Liver (tissue), 9 donors: ENCODE results near the gene CMTM5. TPM values are rescaled to one million over a fixed set of nuclear protein-coding genes. Genes with fewer than 3 reads are reported as not detected.

ENCODE experiments used
- DNase-seq: peaks from one replicate; pipeline ENCODE4 v3.0.0-alpha.2; 2017; ENCODE audit warnings: low spot score
- H3K27ac ChIP-seq, 2 donors: one replicate each; pipeline ENCODE4 v1.7.0; 2013; ENCODE audit warnings: inconsistent platforms in 2 of 2, low read length in 2 of 2, control low read depth in 1 of 2, low read depth in 1 of 2, mild to moderate bottlenecking in 1 of 2
- H3K27me3 ChIP-seq, 4 donors: one replicate each; pipeline versions ENCODE4 v1.6.1 to v1.7.0; 2013; ENCODE audit warnings: low read length in 3 of 4, inconsistent platforms in 1 of 4, mild to moderate bottlenecking in 1 of 4, moderate library complexity in 1 of 4; ENCODE audit not compliant: control insufficient read depth in 4 of 4, insufficient read depth in 4 of 4
- H3K36me3 ChIP-seq, 4 donors: one replicate each; pipeline versions ENCODE4 v1.6.1 to v1.7.0; 2013; ENCODE audit warnings: low read length in 3 of 4, mild to moderate bottlenecking in 3 of 4, low read depth in 1 of 4, moderate library complexity in 1 of 4; ENCODE audit not compliant: control insufficient read depth in 4 of 4, insufficient read depth in 3 of 4
- H3K4me1 ChIP-seq, 4 donors: one replicate each; pipeline versions ENCODE4 v1.6.1 to v1.7.0; 2013; ENCODE audit warnings: low read length in 3 of 4, mild to moderate bottlenecking in 3 of 4, moderate library complexity in 1 of 4; ENCODE audit not compliant: control insufficient read depth in 4 of 4, insufficient read depth in 4 of 4
- H3K4me3 ChIP-seq, 3 donors: one replicate each; pipeline versions ENCODE4 v1.6.1 to v1.7.0; 2013; ENCODE audit warnings: low read length in 3 of 3, control low read depth in 1 of 3, low read depth in 1 of 3, mild to moderate bottlenecking in 1 of 3
- H3K9ac ChIP-seq, 2 donors: one replicate each; pipeline ENCODE4 v1.7.0; 2013; ENCODE audit warnings: low read length in 2 of 2, mild to moderate bottlenecking in 2 of 2, moderate library complexity in 2 of 2, control low read depth in 1 of 2, low read depth in 1 of 2
- H3K9me3 ChIP-seq, 4 donors: one replicate each; pipeline versions ENCODE4 v1.6.1 to v1.7.0; 2013; ENCODE audit warnings: low read length in 3 of 4; ENCODE audit not compliant: control insufficient read depth in 4 of 4
- EGR1 ChIP-seq, 2 donors: IDR thresholded peaks; 2 replicates each; pipeline ENCODE4 v1.6.1; 2016 to 2018; ENCODE audit warnings: antibody characterized with exemption in 2 of 2, low read depth in 2 of 2
- FOXA1 ChIP-seq: IDR thresholded peaks from 2 replicates; pipeline ENCODE4 v1.6.1; 2016; ENCODE audit warnings: antibody characterized with exemption
- FOXA2 ChIP-seq: IDR thresholded peaks from 2 replicates; pipeline ENCODE4 v1.6.1; 2016; ENCODE audit warnings: antibody characterized with exemption
- HNF4G ChIP-seq: IDR thresholded peaks from 2 replicates; pipeline ENCODE4 v1.6.1; 2016; ENCODE audit warnings: antibody characterized with exemption
- NR2F2 ChIP-seq: IDR thresholded peaks from 2 replicates; pipeline ENCODE4 v1.6.1; 2016; ENCODE audit warnings: antibody characterized with exemption
- RAD21 ChIP-seq, 2 donors: IDR thresholded peaks; 2 replicates each; pipeline ENCODE4 v1.6.1; 2016; ENCODE audit warnings: antibody characterized with exemption in 2 of 2, mild to moderate bottlenecking in 2 of 2
- TAF1 ChIP-seq: conservative IDR thresholded peaks from 2 replicates; pipeline ENCODE4 v1.6.1; 2016; ENCODE audit warnings: antibody characterized with exemption, mild to moderate bottlenecking
- YY1 ChIP-seq: IDR thresholded peaks from 2 replicates; pipeline ENCODE4 v1.6.1; 2016; ENCODE audit warnings: antibody characterized with exemption, mild to moderate bottlenecking
- WGBS: extraction: QIAGEN DNeasy Blood & Tissue Kit; methylation state at CpG from one replicate; pipeline ENCODE4 v1.1.7; 2013; 5-methylcytosine and 5-hydroxymethylcytosine counted together
- polyA plus RNA-seq, 2 donors: library from polyadenylated mRNA; stranded (reverse) in 1 of 2; unstranded in 1 of 2; fragments of 200-250 nt in 1 of 2; fragments of >200 nt in 1 of 2; fragmentation: Nextera tagmentation in 1 of 2; extraction: Ambion mirVana in 1 of 2; gene quantifications; one replicate each; pipeline versions ENCODE4 v1.2.1 to v1.2.3, GENCODE V29; 2013 to 2015
- total RNA-seq, 2 donors: library from RNA; depleted of rRNA; stranded (reverse); fragments of >200 nt; gene quantifications; one replicate each; pipeline ENCODE4 v1.2.3, GENCODE V29; 2014
- TF ChIP-seq, protein P1 (sequence below): IDR thresholded peaks from 2 replicates; pipeline ENCODE4 v1.6.1; 2016; ENCODE audit warnings: antibody characterized with exemption
- TF ChIP-seq, protein P2 (sequence below): IDR thresholded peaks from 2 replicates; pipeline ENCODE4 v1.6.1; 2016; ENCODE audit warnings: antibody characterized with exemption
- TF ChIP-seq, protein P3 (sequence below): fragments of 150-350 bp; IDR thresholded peaks from 2 replicates; pipeline ENCODE4 v1.5.1; 2017; ENCODE audit warnings: improper control_type of control experiment, low read depth, low read length; ENCODE audit not compliant: missing input control
- TF ChIP-seq, protein P4 (sequence below): IDR thresholded peaks from 2 replicates; pipeline ENCODE4 v1.6.1; 2016; ENCODE audit warnings: antibody characterized with exemption, mild to moderate bottlenecking
- donor health status: healthy.
- donor health status: healthy.
- donor health status: healthy.
- donor health status: healthy.
- donor health status: healthy.

CMTM5 gene
- total and polyA plus RNA-seq, 4 donors, result 0.22 to 5.5 TPM; not detected in 2

DNA sequence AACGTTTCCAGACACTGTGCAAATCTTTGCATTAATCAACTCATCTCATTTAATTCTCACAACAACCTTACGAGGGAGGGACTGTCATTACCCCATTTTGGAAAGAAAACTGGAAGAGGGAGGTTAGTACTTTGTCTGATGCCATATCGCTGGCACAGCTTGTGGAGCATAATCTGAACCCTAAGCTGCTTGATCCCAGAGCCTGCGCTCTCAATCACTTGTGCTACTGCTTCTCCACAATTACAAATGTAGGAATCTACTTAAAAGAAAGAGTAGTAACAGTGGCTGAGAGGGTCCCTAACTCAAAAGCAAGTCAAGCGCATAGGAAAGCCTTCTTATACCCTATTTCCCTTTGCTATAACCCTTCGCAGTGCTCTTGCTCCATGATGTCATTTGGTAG is 15.1 kb upstream of the CMTM5 start:
- 76% methylated on average over 6 of the region's 6 CpGs for WGBS
- Histone ChIP-seq H3K4me1 (peaks cover 2 to 12% (median 9%) of the 10 kb centered on the region in 4 donors), H3K27ac (no peak overlapping the region), H3K9me3 (no peaks in the 10 kb centered on the region), H3K27me3 (peaks cover 0 to 8% (median 6%) of the 10 kb centered on the region in 4 donors), H3K4me3 (no peak overlapping the region), H3K36me3 (no peaks in the 10 kb centered on the region), H3K9ac (no peak overlapping the region)
- DNase-seq, result no peak
- TF ChIP-seq, protein P1, sequence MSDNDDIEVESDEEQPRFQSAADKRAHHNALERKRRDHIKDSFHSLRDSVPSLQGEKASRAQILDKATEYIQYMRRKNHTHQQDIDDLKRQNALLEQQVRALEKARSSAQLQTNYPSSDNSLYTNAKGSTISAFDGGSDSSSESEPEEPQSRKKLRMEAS, result no peak
- no peak for TF ChIP-seq FOXA1

DNA sequence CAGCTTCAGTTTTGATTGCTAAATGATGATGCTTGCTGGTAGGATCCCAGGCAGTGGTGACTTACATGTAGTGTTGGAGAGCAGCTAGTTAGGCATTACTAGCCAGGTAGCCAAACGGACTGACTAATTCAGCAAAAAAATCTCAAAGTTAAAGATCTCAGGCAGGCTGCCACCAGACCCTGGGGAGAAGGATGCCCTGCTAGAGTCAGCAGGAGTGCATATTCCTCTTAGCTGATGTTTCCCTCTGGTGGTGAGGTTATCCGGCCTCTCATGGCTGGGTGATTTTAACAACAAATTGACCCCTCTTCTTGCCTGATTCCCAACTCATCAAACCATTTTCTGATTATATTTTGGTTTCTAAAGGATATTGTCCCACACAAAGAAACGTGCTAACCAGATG is 14.6 kb upstream of the CMTM5 start:
- WGBS, result 48% methylated on average over 3 of the region's 3 CpGs
- Histone ChIP-seq H3K27me3 (peaks cover 0 to 8% (median 6%) of the 10 kb centered on the region in 4 donors), H3K4me3 (no peak overlapping the region), H3K27ac (no peak overlapping the region), H3K36me3 (no peaks in the 10 kb centered on the region), H3K9ac (no peak overlapping the region), H3K9me3 (no peaks in the 10 kb centered on the region), H3K4me1 (peaks cover 2 to 12% (median 9%) of the 10 kb centered on the region in 4 donors)
- TF ChIP-seq, protein P2, sequence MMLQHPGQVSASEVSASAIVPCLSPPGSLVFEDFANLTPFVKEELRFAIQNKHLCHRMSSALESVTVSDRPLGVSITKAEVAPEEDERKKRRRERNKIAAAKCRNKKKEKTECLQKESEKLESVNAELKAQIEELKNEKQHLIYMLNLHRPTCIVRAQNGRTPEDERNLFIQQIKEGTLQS, result no peak
- TF ChIP-seq, protein P3, sequence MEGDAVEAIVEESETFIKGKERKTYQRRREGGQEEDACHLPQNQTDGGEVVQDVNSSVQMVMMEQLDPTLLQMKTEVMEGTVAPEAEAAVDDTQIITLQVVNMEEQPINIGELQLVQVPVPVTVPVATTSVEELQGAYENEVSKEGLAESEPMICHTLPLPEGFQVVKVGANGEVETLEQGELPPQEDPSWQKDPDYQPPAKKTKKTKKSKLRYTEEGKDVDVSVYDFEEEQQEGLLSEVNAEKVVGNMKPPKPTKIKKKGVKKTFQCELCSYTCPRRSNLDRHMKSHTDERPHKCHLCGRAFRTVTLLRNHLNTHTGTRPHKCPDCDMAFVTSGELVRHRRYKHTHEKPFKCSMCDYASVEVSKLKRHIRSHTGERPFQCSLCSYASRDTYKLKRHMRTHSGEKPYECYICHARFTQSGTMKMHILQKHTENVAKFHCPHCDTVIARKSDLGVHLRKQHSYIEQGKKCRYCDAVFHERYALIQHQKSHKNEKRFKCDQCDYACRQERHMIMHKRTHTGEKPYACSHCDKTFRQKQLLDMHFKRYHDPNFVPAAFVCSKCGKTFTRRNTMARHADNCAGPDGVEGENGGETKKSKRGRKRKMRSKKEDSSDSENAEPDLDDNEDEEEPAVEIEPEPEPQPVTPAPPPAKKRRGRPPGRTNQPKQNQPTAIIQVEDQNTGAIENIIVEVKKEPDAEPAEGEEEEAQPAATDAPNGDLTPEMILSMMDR, result no peak
- no peak for TF ChIP-seq YY1
- TF ChIP-seq HNF4G, result no peak
- no peak for TF ChIP-seq RAD21 (IDR thresholded peaks at IDR 0.05)
- TF ChIP-seq, protein P1, result no peak
- TF ChIP-seq EGR1 (IDR thresholded peaks at IDR 0.05; ENCODE audit: low read depth in 2 of 2), result no peak
- DNase-seq, result no peak

DNA sequence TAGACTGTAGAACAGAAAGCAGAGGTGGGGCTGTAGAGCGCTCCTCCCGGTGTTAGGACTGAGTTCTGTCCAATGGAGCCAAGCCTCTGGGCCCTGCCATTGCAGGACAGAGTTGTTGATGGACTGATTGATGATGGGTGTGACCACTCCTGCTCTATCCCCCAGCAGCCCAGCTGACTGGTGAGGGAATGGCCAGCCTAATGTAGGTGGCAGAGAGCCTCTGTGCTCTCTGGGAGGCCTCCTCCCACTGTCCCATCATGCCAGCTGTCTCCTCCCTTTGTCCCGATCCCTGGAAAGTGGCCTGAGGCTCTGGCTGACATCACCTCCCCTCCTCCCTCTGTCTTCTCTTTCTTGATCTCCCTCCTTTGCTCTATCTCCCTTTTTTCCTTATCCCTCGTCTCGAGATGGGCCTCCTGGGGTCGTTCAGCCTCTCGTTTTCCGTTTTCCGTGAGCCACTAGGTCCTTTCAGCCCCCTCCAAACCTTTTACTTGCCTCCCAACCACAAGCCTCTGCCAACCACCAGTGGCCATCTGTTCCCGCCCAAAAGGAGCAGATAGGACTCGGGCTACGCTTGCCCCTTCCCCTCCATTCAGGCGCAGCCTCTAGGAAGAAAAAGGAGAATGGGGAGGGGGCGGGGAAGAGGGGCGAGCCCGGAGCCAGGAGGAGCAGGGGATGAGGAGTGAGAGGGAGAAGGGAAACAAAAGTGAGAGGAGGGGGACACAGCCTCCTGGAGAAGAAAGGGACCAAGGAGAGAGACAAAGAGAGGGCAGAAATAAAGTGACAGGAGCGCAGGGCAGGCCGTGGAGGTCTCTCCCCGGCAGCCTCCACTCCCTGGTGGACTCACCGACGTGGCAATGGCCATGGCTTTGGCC is 12.4 kb upstream of the CMTM5 start:
- 21% methylated on average over 21 of the region's 21 CpGs for WGBS
- DNase-seq, result no peak
- peak overlapping the region; percentile 54 to 62 for H3K27ac ChIP-seq
- H3K4me3 ChIP-seq, result peak overlapping the region in 1 of 3 donors; percentile 37
- TF ChIP-seq, protein P4, sequence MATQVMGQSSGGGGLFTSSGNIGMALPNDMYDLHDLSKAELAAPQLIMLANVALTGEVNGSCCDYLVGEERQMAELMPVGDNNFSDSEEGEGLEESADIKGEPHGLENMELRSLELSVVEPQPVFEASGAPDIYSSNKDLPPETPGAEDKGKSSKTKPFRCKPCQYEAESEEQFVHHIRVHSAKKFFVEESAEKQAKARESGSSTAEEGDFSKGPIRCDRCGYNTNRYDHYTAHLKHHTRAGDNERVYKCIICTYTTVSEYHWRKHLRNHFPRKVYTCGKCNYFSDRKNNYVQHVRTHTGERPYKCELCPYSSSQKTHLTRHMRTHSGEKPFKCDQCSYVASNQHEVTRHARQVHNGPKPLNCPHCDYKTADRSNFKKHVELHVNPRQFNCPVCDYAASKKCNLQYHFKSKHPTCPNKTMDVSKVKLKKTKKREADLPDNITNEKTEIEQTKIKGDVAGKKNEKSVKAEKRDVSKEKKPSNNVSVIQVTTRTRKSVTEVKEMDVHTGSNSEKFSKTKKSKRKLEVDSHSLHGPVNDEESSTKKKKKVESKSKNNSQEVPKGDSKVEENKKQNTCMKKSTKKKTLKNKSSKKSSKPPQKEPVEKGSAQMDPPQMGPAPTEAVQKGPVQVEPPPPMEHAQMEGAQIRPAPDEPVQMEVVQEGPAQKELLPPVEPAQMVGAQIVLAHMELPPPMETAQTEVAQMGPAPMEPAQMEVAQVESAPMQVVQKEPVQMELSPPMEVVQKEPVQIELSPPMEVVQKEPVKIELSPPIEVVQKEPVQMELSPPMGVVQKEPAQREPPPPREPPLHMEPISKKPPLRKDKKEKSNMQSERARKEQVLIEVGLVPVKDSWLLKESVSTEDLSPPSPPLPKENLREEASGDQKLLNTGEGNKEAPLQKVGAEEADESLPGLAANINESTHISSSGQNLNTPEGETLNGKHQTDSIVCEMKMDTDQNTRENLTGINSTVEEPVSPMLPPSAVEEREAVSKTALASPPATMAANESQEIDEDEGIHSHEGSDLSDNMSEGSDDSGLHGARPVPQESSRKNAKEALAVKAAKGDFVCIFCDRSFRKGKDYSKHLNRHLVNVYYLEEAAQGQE, result no peak
- TF ChIP-seq RAD21 (IDR thresholded peaks at IDR 0.05), result no peak
- TF ChIP-seq TAF1, result no peak
- TF ChIP-seq YY1, result no peak
- TF ChIP-seq NR2F2, result no peak
- TF ChIP-seq FOXA2, result no peak
- no peaks in the 10 kb centered on the region for H3K36me3 ChIP-seq
- no peak overlapping the region for H3K9ac ChIP-seq
- peaks cover 0 to 8% (median 6%) of the 10 kb centered on the region in 4 donors for H3K27me3 ChIP-seq
- H3K9me3 ChIP-seq, result no peaks in the 10 kb centered on the region
- peaks cover 2 to 12% (median 9%) of the 10 kb centered on the region in 4 donors for H3K4me1 ChIP-seq
